Erythroblast (primary cell): Measurements from ENCODE around the gene ISX.

Source experiments
- DNase-seq, 2 experiments: peaks; one replicate each; lab custom pipeline; 2025; lab: John Stamatoyannopoulos, UW
- GATA1 ChIP-seq: IDR thresholded peaks from 2 replicates; pipeline ENCODE4 v1.6.1; 2011; ENCODE audit warnings: low read depth, mild to moderate bottlenecking, control low read depth, low read length, moderate library complexity
- POLR2A ChIP-seq: IDR thresholded peaks from 2 replicates; pipeline ENCODE4 v1.6.1; 2011; ENCODE audit warnings: mild to moderate bottlenecking, low read length

The ISX gene

GRCh38 chr22:35135165-35135564 lies 69.2 kb downstream of the ISX start:
- no peak for TF ChIP-seq GATA1
- TF ChIP-seq POLR2A = no peak

More at GRCh38 chr22:35135165-35135564, 69.2 kb downstream of the ISX start:
- DNase-seq = no peak
